Ovary (tissue), 9 donors: Measurements from ENCODE around the gene CELF3. TPM values are rescaled to one million over a fixed set of nuclear protein-coding genes. Genes with fewer than 3 reads are reported as not detected.

Source experiments
- DNase-seq, 5 donors: peaks; one replicate each; pipeline ENCODE4 v3.0.0-alpha.2; 2019 to 2020
- H3K27ac ChIP-seq, 2 donors: fragments of 200-600 bp; one replicate each; pipeline versions ENCODE4 v1.5.1 to v1.8.0; 2019 to 2022
- H3K27me3 ChIP-seq: fragments of 200-600 bp; one replicate; pipeline ENCODE4 v1.8.0; 2022
- H3K36me3 ChIP-seq: fragments of 200-600 bp; sonication (generic); one replicate; pipeline ENCODE4 v1.5.1; 2019
- H3K4me1 ChIP-seq: one replicate; pipeline ENCODE4 v1.8.1; 2013; ENCODE audit warnings: mild to moderate bottlenecking, moderate library complexity; ENCODE audit not compliant: insufficient read depth
- H3K4me3 ChIP-seq: fragments of 200-600 bp; sonication (generic); one replicate; pipeline ENCODE4 v1.5.1; 2017
- H3K9me3 ChIP-seq, 2 donors: fragments of 200-600 bp in 1 of 2; sonication (generic) in 1 of 2; one replicate each; pipeline versions ENCODE4 v1.5.1 to v1.8.1; 2013 to 2019; ENCODE audit warnings: mild to moderate bottlenecking in 1 of 2, moderate library complexity in 1 of 2
- EP300 ChIP-seq: sonication (generic); formaldehyde crosslinking; IDR thresholded peaks from one replicate; pipeline ENCODE4 v1.6.1; 2017; ENCODE audit warnings: antibody characterized with exemption
- POLR2A ChIP-seq: fragments of 450-650 bp; IDR thresholded peaks from one replicate; pipeline ENCODE4 v1.6.1; 2017; ENCODE audit warnings: antibody characterized with exemption, mild to moderate bottlenecking, moderate library complexity
- WGBS, 3 donors: extraction: QIAGEN DNeasy Blood & Tissue Kit in 1 of 3; methylation state at CpG; one replicate each; pipeline versions ENCODE4 v1.1.5 to v1.1.7; 2013 to 2017; 5-methylcytosine and 5-hydroxymethylcytosine counted together
- intact Hi-C, 4 donors: fragments of 100-400 bp; cut with DNase I; formaldehyde crosslinking; loops; one replicate each; pipeline versions ENCODE4 v1.11.0 to v1.15.1; 2022 to 2023
- polyA plus RNA-seq, 2 donors: library from polyadenylated mRNA; stranded (reverse); fragments of 200-250 nt in 1 of 2; fragments of 350-450 nt in 1 of 2; fragmentation: Illumina TruSeq in 1 of 2; extraction: RNeasy Lipid Tissue Mini Kit (QIAGEN cat#74804) in 1 of 2; gene quantifications; one replicate each; pipeline ENCODE4 v1.2.3, GENCODE V29; 2013 to 2014
- total RNA-seq, 7 donors: library from RNA; depleted of rRNA in 2 of 7; stranded (reverse); fragments of >200 nt in 2 of 7; fragmentation: NEBNext Ultra II Directional in 3 of 7; extraction: Animal tissue kit (Norgen Biotek cat#: 25700) in 3 of 7; gene quantifications; one replicate each; pipeline versions ENCODE4 v1.1.0 to v1.2.4, GENCODE V29; 2016 to 2023
- TF ChIP-seq, protein P1 (sequence below), 3 donors: fragments of 450-650 bp in 2 of 3; fragments of 200-600 bp in 1 of 3; IDR thresholded peaks; one replicate each; pipeline versions ENCODE4 v1.5.1 to v1.8.0; 2016 to 2022; ENCODE audit warnings: antibody characterized with exemption in 3 of 3, mild to moderate bottlenecking in 1 of 3
- donor health status: DM: no; HTN: no; CAD: no; lungs with moderate emphysema.
- donor health status: DM: no; HTN: no; CAD: no.
- donor health status: Bipolar disorder and iron deficiency.
- donor health status: DM: yes; HTN: yes; CAD: no.
- donor health status: DM: no; HTN: no; CAD: no.
- donor health status: DM: yes; HTN: yes; CAD: no.

Gene CELF3
- total and polyA plus RNA-seq, 9 donors: 0.57 TPM; not detected in 8

DNA sequence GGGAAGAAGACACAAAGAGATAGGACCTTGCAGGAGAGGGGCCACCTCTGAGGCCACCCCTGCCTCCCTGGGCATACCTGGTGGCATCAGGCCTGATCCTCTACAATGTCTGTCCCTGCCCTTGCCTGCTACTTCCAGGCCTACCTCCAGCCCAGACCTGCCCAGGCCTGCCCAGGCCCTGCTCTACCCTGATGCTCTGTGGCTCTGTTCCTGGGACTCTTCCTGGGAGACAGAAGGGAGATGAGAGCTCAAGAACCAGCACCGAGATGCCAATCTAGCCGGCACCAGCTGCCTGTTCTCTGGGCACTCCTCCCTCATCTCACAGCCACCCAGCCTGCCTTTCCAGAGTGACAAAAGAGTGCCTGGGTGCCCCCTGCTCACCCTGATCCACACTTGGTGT lies 2.7 kb downstream of the CELF3 start:
- WGBS, 3 donors: 76 to 94% (median 82%) methylated on average over 2 of the region's 2 CpGs
- intact Hi-C loops: no loop called here
- H3K36me3 ChIP-seq: no peaks in the 10 kb centered on the region
- no peak overlapping the region for H3K4me3 ChIP-seq
- DNase-seq: no peak
- TF ChIP-seq EP300 (no peak), POLR2A (no peak)
- TF ChIP-seq, protein P1, sequence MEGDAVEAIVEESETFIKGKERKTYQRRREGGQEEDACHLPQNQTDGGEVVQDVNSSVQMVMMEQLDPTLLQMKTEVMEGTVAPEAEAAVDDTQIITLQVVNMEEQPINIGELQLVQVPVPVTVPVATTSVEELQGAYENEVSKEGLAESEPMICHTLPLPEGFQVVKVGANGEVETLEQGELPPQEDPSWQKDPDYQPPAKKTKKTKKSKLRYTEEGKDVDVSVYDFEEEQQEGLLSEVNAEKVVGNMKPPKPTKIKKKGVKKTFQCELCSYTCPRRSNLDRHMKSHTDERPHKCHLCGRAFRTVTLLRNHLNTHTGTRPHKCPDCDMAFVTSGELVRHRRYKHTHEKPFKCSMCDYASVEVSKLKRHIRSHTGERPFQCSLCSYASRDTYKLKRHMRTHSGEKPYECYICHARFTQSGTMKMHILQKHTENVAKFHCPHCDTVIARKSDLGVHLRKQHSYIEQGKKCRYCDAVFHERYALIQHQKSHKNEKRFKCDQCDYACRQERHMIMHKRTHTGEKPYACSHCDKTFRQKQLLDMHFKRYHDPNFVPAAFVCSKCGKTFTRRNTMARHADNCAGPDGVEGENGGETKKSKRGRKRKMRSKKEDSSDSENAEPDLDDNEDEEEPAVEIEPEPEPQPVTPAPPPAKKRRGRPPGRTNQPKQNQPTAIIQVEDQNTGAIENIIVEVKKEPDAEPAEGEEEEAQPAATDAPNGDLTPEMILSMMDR (IDR thresholded peaks at IDR 0.05): no peak
- no peaks in the 10 kb centered on the region for H3K9me3 ChIP-seq
- H3K27ac ChIP-seq: no peak overlapping the region
- H3K27me3 ChIP-seq: no peaks in the 10 kb centered on the region
- peaks cover 2% of the 10 kb centered on the region for H3K4me1 ChIP-seq

GRCh38 chr1:151713044-151713443 lies 3.6 kb downstream of the CELF3 start:
- Histone ChIP-seq H3K27ac (no peak overlapping the region), H3K4me3 (no peak overlapping the region), H3K36me3 (no peaks in the 10 kb centered on the region), H3K9me3 (no peaks in the 10 kb centered on the region), H3K4me1 (peaks cover 2% of the 10 kb centered on the region), H3K27me3 (no peaks in the 10 kb centered on the region)
- TF ChIP-seq EP300 (no peak), POLR2A (no peak)
- TF ChIP-seq, protein P1 (IDR thresholded peaks at IDR 0.05): no peak
- intact Hi-C loops: no loop called here
- WGBS, 3 donors: 74 to 89% (median 88%) methylated on average over 2 of the region's 2 CpGs
- no peak for DNase-seq

DNA sequence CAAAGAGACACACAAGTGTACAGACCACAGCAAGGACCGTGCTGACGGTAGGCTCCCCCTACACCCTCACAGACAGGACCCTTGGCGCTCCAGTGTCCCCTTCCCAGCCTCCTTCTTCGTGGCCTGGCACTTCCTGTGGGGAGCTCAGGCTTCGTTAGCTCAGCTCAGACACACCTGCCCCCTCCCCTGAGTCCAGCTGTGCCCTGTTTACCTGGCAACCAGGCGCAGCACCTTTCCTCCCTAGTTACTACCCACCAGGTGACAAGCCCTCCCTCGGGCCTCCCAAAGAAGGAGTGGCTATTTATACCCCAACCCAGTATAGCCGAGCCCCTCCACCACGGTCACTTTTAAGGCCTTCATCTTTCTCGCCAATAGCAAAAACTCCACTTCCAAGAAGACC lies 4.7 kb downstream of the CELF3 start:
- DNase-seq: no peak
- Histone ChIP-seq H3K27me3 (no peaks in the 10 kb centered on the region), H3K27ac (no peak overlapping the region), H3K4me3 (no peak overlapping the region), H3K9me3 (no peaks in the 10 kb centered on the region), H3K4me1 (peaks cover 2% of the 10 kb centered on the region), H3K36me3 (no peaks in the 10 kb centered on the region)
- 62 to 66% (median 63%) methylated on average over 10 of the region's 10 CpGs for WGBS, 3 donors
- TF ChIP-seq EP300: no peak
- TF ChIP-seq, protein P1 (IDR thresholded peaks at IDR 0.05): no peak
- no peak for TF ChIP-seq POLR2A
- intact Hi-C loops: no loop called here

DNA sequence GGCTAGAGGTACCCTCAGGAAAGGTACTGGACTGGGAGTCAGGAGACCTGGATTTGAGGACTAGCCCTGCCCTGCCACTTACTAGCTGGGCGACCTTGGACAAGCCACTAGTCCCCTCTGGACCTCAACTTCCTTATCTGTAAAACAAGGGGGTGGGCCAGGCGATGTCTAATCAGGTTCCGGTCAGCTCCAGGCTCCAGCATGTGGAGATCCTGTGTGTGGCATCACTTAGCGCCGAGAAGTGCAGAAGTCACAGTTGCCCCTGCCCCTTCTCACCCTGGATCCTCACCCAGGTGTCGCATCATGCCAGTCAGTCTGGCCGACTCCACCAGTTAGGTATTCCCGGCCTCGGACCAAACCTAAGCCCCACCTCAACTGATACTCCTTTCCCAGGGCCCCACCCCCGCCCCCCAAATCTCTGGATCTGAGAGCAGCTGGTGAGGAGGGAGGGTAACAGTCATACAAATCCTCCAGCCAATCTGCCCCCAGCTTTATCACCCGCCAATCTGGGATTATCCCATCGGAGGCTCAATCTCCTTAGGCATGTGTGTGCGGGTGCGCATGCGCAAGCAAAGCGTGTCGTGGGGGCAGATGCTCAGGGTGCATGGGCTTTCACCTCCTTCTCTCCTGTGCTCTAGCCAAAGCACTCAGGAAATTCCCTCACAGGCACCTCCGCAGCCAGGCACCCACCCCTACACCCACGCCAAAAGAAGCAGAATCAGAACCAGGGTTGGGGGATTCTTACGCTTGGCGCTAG lies 5.4 kb downstream of the CELF3 start:
- TF ChIP-seq POLR2A (no peak), EP300 (no peak)
- TF ChIP-seq, protein P1 (IDR thresholded peaks at IDR 0.05): no peak
- no peaks in the 10 kb centered on the region for H3K9me3 ChIP-seq
- intact Hi-C loops: no loop called here
- H3K4me3 ChIP-seq: no peak overlapping the region
- no peak overlapping the region for H3K27ac ChIP-seq
- no peak for DNase-seq
- no peaks in the 10 kb centered on the region for H3K4me1 ChIP-seq
- WGBS, 3 donors: 71 to 77% (median 74%) methylated on average over 21 of the region's 21 CpGs
- H3K36me3 ChIP-seq: no peaks in the 10 kb centered on the region
- no peaks in the 10 kb centered on the region for H3K27me3 ChIP-seq
